ENCODE results near the gene LHFPL3.

- TF ChIP-seq EZH2 (IDR thresholded peaks at IDR 0.05; ENCODE audit: low read length, missing control alignments) (no peak), CTCF (conservative IDR thresholded peaks at IDR 0.05 in 1 of 2, IDR thresholded peaks at IDR 0.05 in 1 of 2; ENCODE audit: low read depth in 1 of 2, low read length in 2 of 2) (no peak)
These were observed 563.5 kb downstream of the LHFPL3 start for GRCh38 chr7:104891949-104892348.

Measured in fibroblast of lung (primary cell).